A673 (cell line): ENCODE data around the gene MDFI.

Experiments used
- CTCF ChIP-seq: fragments of 300-800, 200-600 bp; sonication (generic); conservative IDR thresholded peaks from 2 replicates; pipeline ENCODE4 v1.5.1; 2017; ENCODE audit warnings: low read depth, mild to moderate bottlenecking, antibody characterized with exemption, low read length, moderate library complexity, mixed read lengths
- EZH2 ChIP-seq: fragments of 200-600 bp; sonication (generic); IDR thresholded peaks from 2 replicates; pipeline ENCODE4 v1.6.1; 2017; ENCODE audit warnings: borderline replicate concordance, low read depth, mild to moderate bottlenecking, mixed read lengths, antibody characterized with exemption, low read length; ENCODE audit not compliant: poor library complexity, severe bottlenecking

- TF ChIP-seq CTCF (no peak), EZH2 (no peak)
These were observed 53.9 kb downstream of the MDFI start for GRCh38 chr6:41692080-41692675.
